SK-N-MC (cell line): ENCODE results near the gene RBP5.

ENCODE experiments used
- EZH2 ChIP-seq: fragments of 200-600 bp; sonication (generic); IDR thresholded peaks from one replicate; pipeline ENCODE4 v1.6.1; 2017; ENCODE audit warnings: antibody characterized with exemption
- POLR2AphosphoS5 ChIP-seq: IDR thresholded peaks from 2 replicates; pipeline ENCODE4 v1.6.1; 2012; ENCODE audit warnings: mild to moderate bottlenecking, low read depth, low read length, borderline replicate concordance

DNA sequence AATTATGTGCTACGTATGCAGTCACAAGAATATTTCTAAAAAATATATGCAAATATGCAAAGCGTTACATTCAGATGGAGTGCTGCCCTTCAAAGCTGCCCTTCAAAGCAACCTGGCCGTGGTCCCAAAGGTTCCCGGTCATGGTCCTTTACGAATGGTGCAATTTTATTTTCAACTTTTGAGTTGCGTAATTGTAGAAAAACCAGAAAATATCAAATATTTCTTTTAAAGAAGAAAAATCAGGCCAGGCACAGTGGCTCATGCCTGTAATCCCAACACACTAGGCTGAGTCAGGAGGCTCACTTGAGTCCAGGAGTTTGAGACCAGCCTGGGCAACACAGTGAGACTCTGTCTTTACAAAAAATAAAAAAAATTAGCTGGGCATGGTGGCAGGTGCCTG, 22.8 kb upstream of the RBP5 start:
- TF ChIP-seq POLR2AphosphoS5: no peak
- TF ChIP-seq EZH2: no peak
